SK-N-SH (cell line): ENCODE data around the gene IGDCC3. TPM values are rescaled to one million over a fixed set of nuclear protein-coding genes. Genes with fewer than 3 reads are reported as not detected.

ENCODE experiments used
- CTCF ChIA-PET: fragments of 300-600, 350-600 bp; formaldehyde crosslinking; extraction: SDS; loops from one replicate; lab custom pipeline; 2021; lab: Yijun Ruan, JAX
- POLR2A ChIA-PET: fragments of 350-600 bp; sonication (Branson Sonifier 250); formaldehyde crosslinking; extraction: SDS; loops from one replicate; lab custom pipeline; 2020; ENCODE audit warnings: antibody characterized with exemption, inconsistent platforms; lab: Yijun Ruan, JAX
- DNase-seq: peaks from one replicate; pipeline ENCODE4 v3.0.0; 2012
- H2AFZ ChIP-seq: fragments of 200-600 bp; sonication (generic); 2 replicates; pipeline ENCODE4 v1.8.1; 2016; ENCODE audit warnings: antibody characterized with exemption, mild to moderate bottlenecking, low read depth
- H3F3A ChIP-seq: fragments of 200-600 bp; sonication (generic); replicated peaks from 2 replicates; pipeline ENCODE3; 2016; ENCODE audit warnings: antibody characterized with exemption, mild to moderate bottlenecking; ENCODE audit not compliant: insufficient read depth
- H3K27ac ChIP-seq, 2 experiments: fragments of 200-500 bp in 1 of 2; fragments of 200-600 bp in 1 of 2; sonication (Bioruptor generic) in 1 of 2; sonication (generic), shearing (Covaris generic) in 1 of 2; 2 replicates each; pipeline versions ENCODE4 v1.5.1 to v1.6.1; 2014 to 2016; ENCODE audit warnings: low read depth in 2 of 2, inconsistent platforms in 1 of 2, low read length in 1 of 2, mild to moderate bottlenecking in 1 of 2, mixed read lengths in 1 of 2
- H3K27me3 ChIP-seq: fragments of 200-600 bp; sonication (generic), shearing (Covaris generic); 2 replicates; pipeline ENCODE4 v1.6.1; 2016; ENCODE audit warnings: mixed run types; ENCODE audit not compliant: insufficient read depth
- H3K36me3 ChIP-seq, 2 experiments: fragments of 200-500 bp in 1 of 2; fragments of 200-600 bp in 1 of 2; sonication (Bioruptor generic) in 1 of 2; sonication (generic) in 1 of 2; replicated peaks in 1 of 2; 2 replicates each; pipeline versions ENCODE3 to v1.5.1; 2014 to 2016; ENCODE audit warnings: low read length in 1 of 2, mild to moderate bottlenecking in 1 of 2; ENCODE audit not compliant: insufficient read depth in 2 of 2, control insufficient read depth in 1 of 2
- H3K4me1 ChIP-seq, 2 experiments: fragments of 200-500 bp in 1 of 2; fragments of 200-600 bp in 1 of 2; sonication (Bioruptor generic) in 1 of 2; sonication (generic), shearing (Covaris generic) in 1 of 2; 2 replicates each; pipeline versions ENCODE4 v1.5.1 to v1.6.1; 2014 to 2016; ENCODE audit warnings: low read depth in 1 of 2, low read length in 1 of 2, mixed run types in 1 of 2; ENCODE audit not compliant: insufficient read depth in 2 of 2, control insufficient read depth in 1 of 2
- H3K4me2 ChIP-seq: fragments of 200-600 bp; sonication (generic), shearing (Covaris generic); 2 replicates; pipeline ENCODE4 v1.6.1; 2017; ENCODE audit warnings: mixed run types
- H3K4me3 ChIP-seq, 2 experiments: fragments of 200-500 bp in 1 of 2; fragments of 200-600 bp in 1 of 2; sonication (Bioruptor generic) in 1 of 2; sonication (generic), shearing (Covaris generic) in 1 of 2; 2 replicates each; pipeline versions ENCODE4 v1.5.1 to v1.8.1; 2014 to 2016; ENCODE audit warnings: low read depth in 2 of 2, inconsistent platforms in 1 of 2, low read length in 1 of 2, mild to moderate bottlenecking in 1 of 2, mixed read lengths in 1 of 2, moderate library complexity in 1 of 2
- H3K79me2 ChIP-seq: fragments of 200-600 bp; sonication (generic); 2 replicates; pipeline ENCODE4 v1.8.1; 2017; ENCODE audit warnings: mild to moderate bottlenecking; ENCODE audit not compliant: insufficient read depth
- H3K9ac ChIP-seq: fragments of 200-600 bp; sonication (generic); 2 replicates; pipeline ENCODE4 v1.6.1; 2017; ENCODE audit warnings: mixed run types
- H3K9me2 ChIP-seq: fragments of 200-600 bp; sonication (generic); 2 replicates; pipeline ENCODE4 v1.6.1; 2017; ENCODE audit warnings: mixed run types
- H3K9me3 ChIP-seq: fragments of 200-600 bp; sonication (generic); 2 replicates; pipeline ENCODE4 v1.6.1; 2017; ENCODE audit warnings: mixed run types, mild to moderate bottlenecking, moderate library complexity
- H4K20me1 ChIP-seq: fragments of 200-600 bp; sonication (generic); 2 replicates; pipeline ENCODE4 v1.6.1; 2017; ENCODE audit warnings: mild to moderate bottlenecking, mixed run types; ENCODE audit not compliant: insufficient read depth
- CHD2 ChIP-seq: fragments of 150-350 bp; IDR thresholded peaks from 2 replicates; pipeline ENCODE4 v1.6.1; 2018; ENCODE audit warnings: low read length; ENCODE audit not compliant: partially characterized antibody
- ELF1 ChIP-seq: IDR thresholded peaks from 2 replicates; pipeline ENCODE4 v1.4.0; 2012
- EZH2phosphoT487 ChIP-seq: fragments of 200-600 bp; sonication (generic); IDR thresholded peaks from 2 replicates; pipeline ENCODE4 v1.6.1; 2017; ENCODE audit warnings: low read depth, mixed run types, mild to moderate bottlenecking, antibody characterized with exemption, moderate library complexity, borderline replicate concordance
- FOXJ3 ChIP-seq: sonication (generic); formaldehyde crosslinking; IDR thresholded peaks from 2 replicates; pipeline ENCODE4 v1.5.1; 2020; ENCODE audit warnings: mild to moderate bottlenecking, missing genetic modification reagents
- FOXM1 ChIP-seq: IDR thresholded peaks from 2 replicates; pipeline ENCODE4 v1.4.0; 2012; ENCODE audit warnings: low read depth, mild to moderate bottlenecking
- IRF3 ChIP-seq: fragments of 150-350 bp; IDR thresholded peaks from 2 replicates; pipeline ENCODE4 v1.6.1; 2016; ENCODE audit warnings: mild to moderate bottlenecking, low read depth, low read length
- MXI1 ChIP-seq: IDR thresholded peaks from 2 replicates; pipeline ENCODE4 v1.6.1; 2012; ENCODE audit warnings: mild to moderate bottlenecking, low read depth, low read length, improper control_type of control experiment
- PBX3 ChIP-seq: IDR thresholded peaks from 2 replicates; pipeline ENCODE4; 2012
- RCOR1 ChIP-seq: fragments of 150-350 bp; IDR thresholded peaks from 2 replicates; pipeline ENCODE4 v1.6.1; 2017; ENCODE audit warnings: antibody characterized with exemption, low read length
- TEAD4 ChIP-seq: IDR thresholded peaks from 2 replicates; pipeline ENCODE4 v1.4.0; 2012; ENCODE audit warnings: mild to moderate bottlenecking, borderline replicate concordance; ENCODE audit not compliant: insufficient read depth
- USF1 ChIP-seq: IDR thresholded peaks from 2 replicates; pipeline ENCODE4 v1.4.0; 2012; ENCODE audit warnings: low read depth, borderline replicate concordance
- ZBTB33 ChIP-seq: IDR thresholded peaks from 2 replicates; pipeline ENCODE4 v1.4.0; 2012; ENCODE audit warnings: low read depth, borderline replicate concordance
- WGBS: methylation state at CpG from one replicate; pipeline ENCODE4 v1.1.6; 2017; ENCODE audit warnings: low lambda C conversion rate; 5-methylcytosine and 5-hydroxymethylcytosine counted together
- polyA plus RNA-seq, 3 experiments: library from polyadenylated mRNA; depleted of rRNA; stranded (reverse); fragments of >200 nt; gene quantifications; 2 replicates each; pipeline ENCODE4 v1.2.3, GENCODE V29; 2012
- TF ChIP-seq, protein P1 (sequence below): IDR thresholded peaks from 2 replicates; pipeline ENCODE4 v1.4.0; 2012; ENCODE audit warnings: low read depth

Gene IGDCC3
- polyA plus RNA-seq, 1 of the 3 experiments (the other 2 are of a cell fraction) = 0.43 TPM

DNA sequence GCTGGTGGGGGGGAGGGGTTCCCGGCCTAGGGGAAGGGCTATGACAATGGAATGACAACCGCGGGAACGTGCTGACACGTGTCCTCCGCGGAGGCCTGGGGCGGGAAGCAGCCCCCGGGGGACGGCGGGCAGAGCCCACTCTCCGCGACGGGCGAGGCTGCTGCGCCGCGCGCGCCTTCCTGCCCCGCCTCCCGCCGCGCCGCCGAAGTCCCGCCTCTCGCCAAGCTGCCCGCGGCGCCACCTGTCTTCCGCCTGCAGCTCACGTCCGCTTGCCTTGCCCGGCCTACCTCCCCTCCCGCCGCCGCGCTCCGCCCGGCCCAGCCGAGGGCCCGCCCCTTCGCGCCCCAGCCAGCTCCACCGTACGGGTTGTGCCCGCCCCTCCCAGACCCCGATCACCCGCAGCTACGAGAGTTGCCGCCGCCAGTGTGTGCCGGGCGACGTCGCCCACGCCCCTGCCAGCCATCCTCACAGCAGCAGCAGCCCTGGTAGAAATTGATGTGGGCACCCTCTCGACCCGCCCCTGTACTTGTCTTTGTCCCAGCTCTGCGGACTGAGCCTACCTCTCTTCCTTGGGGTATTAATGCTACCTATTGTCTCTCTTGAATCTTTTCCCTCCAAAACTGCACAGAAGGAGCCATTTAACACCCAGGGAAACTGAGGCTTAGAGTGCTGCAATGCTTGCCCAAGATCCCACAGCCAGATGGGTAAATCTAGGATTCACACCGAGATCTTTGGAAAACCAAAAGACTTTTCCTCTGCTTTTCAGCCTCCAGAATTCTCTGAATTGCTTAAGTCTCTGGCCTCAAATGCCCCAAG is 90.9 kb downstream of the IGDCC3 start, which contains the start of gene PARP16 (continued):
- TF ChIP-seq FOXM1 (no peak), USF1 (no peak), FOXJ3 (CRISPR knock-in tag) (no peak), MXI1 (peak; percentile 78), TEAD4 (no peak), EZH2phosphoT487 (no peak), IRF3 (no peak), CHD2 (no peak)
- TF ChIP-seq, protein P1, sequence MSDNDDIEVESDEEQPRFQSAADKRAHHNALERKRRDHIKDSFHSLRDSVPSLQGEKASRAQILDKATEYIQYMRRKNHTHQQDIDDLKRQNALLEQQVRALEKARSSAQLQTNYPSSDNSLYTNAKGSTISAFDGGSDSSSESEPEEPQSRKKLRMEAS = peak; percentile 1; the same call in 1 of the 2 replicates

GRCh38 chr15:65286069-65286703 is 91.6 kb downstream of the IGDCC3 start:
- H3K4me1 ChIP-seq = peaks cover 9 to 13% of the 10 kb centered on the region in 2 experiments; a peak in 3 of 4 replicates
- peak overlapping the region; percentile 95 for H2AFZ ChIP-seq
- H3K9me3 ChIP-seq = no peaks in the 10 kb centered on the region
- no peaks in the 10 kb centered on the region for H3K27me3 ChIP-seq
- no peaks in the 10 kb centered on the region for H3K9me2 ChIP-seq
- ChIA-PET POLR2A (interaction anchor here (0.6 to 2.1 kb wide), 12 partner anchors 8 to 101 kb away, joined by 3 to 20 read pairs (median 4); partner anchors contain the start of genes CLPX and RNU5B-1), CTCF (interaction anchor here (0.7 to 4.0 kb wide), 11 partner anchors 11 to 106 kb away, joined by 3 to 28 read pairs (median 5); partner anchors contain the start of gene CLPX)
- TF ChIP-seq CHD2 (no peak), RCOR1 (no peak), FOXM1 (no peak), ELF1 (no peak), ZBTB33 (no peak), PBX3 (no peak), MXI1 (peak; percentile 6; the same call in 1 of the 2 replicates)
- no peak for DNase-seq
- peak overlapping the region; percentile 37 to 81; a peak in 3 of 4 replicates for H3K27ac ChIP-seq
- peak overlapping the region; percentile 61 to 71 for H3K4me3 ChIP-seq
- H3F3A ChIP-seq = peaks cover 18% of the 10 kb centered on the region
- H3K36me3 ChIP-seq = no peaks in the 10 kb centered on the region
- WGBS = 1% methylated on average over 16 of the region's 52 CpGs
- H4K20me1 ChIP-seq = no peaks in the 10 kb centered on the region
- H3K9ac ChIP-seq = peak overlapping the region; percentile 77
- H3K4me2 ChIP-seq = peak overlapping the region; percentile 97
- H3K79me2 ChIP-seq = peaks cover 6% of the 10 kb centered on the region; the same call in 1 of the 2 replicates
